Measurements from ENCODE around the gene SDK1.
"Not testable (repeated sequence)": the region's sequence is repeated elsewhere in the genome, so short reads cannot be mapped to it uniquely, and the experiment has no call there.

SDK1 gene

DNA sequence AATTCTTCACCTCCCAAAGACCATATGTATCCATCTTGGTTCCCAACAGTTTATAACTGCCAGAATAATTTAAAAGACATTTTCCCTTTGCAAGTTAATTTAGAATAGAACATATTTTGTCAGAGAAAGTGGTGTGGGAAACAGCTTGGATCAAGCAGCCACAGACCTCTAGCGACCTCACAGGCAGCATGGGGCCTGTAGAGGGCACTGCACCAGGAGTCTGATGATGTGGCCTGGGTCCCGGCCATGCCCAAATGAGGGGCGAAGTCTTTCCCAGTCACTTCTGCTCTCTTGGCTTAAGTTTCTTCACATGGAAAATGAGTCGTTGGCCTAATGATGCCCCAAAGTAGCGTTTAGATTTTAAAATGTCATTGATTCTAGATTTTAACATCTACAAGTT is 243.2 kb downstream of the SDK1 start:
- no peak for DNase-seq

DNA sequence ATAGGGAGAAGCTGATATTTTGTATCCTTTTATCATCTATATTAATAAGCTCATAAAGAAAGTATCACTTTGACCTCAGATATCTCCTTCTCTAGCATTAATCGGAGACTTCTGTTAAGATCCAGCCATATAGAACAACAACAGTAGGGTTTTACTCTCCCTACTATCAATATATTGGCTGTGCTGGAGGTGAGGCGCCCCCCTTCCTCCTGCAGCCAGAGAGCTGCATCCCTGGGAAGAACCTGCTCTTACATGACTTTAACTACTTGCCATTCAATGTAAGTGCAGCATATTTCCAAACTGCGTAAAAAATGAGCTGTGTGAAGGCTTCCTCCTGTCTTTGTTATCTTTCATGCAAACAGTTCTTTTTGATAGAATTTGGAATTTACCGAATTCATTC is 247.8 kb downstream of the SDK1 start:
- DNase-seq, result no peak

DNA sequence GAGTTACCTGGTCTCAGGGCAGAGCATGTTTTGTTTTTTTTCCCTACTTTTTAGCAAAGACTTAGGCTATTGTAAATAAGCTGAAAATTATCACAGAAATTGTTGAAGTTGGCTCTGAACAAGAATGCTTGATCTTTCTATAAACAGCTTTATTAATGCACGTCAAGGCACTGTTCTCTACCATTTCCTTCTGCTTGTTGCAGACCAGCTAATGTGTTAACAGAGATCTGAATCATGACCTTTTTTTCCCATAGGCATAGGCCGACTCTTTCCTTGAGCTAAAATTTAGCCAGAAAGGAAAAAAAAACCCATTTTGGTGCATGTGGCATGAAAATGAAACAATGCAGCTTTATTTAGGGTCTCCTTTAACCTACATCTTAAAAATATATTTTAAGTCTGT is 248.5 kb downstream of the SDK1 start:
- DNase-seq, result no peak

DNA sequence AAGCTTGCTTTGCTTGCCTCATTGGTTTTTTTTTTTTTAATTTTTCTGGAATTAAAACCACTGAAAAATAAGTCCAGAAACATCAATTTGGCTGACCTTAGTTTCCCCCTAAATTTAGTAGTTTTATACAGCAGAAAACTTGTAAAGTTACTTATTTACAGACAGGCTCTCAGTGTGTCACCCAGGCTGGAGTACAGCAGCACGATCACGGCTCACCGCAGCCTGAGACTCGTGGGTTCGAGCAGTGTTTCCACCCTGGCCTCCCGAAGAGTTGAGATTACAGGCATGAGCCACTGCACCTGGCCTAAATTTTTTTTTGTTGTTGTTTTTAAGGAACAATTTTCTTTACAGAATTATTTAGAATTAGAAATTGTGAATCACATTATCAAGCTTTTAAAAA is 250.5 kb downstream of the SDK1 start:
- no peak for DNase-seq

DNA sequence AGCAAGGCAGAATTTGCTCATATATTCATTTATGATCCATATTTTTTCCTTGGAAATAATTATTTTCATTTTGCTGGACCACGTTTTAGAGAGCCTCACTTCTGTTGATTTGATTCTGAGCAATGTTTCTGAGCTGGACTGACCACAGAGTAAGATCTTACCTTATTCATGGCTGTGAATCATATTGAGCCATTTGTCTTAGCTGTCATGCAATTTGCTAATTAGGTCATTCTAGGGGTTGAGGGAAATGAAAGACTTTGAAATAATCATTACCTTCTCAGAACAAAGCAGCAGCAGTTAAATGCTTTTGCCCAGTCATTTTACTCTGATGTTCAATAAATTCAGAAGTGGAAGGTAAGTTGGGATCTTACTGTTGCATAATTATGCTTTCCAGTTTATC is 251.4 kb downstream of the SDK1 start:
- no peak for DNase-seq

DNA sequence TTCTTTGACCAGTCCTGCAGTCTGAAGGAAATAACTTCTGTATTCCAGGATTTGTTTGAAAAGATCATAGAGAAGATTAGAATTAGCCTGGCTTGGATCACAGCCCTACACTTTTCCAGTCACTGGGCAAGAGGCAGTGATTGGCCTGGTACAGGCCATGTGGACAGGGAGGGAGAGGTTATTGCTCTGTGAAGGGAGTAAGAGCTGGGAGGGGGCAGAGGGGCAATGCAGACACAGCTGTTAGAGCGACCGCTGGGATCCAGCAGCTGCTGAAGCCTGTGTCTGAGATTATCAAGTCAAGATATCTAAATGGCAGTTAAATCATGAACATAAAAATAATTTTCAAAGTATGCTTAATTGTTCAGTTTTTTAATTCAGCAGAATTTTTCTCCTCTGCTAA is 257.3 kb downstream of the SDK1 start:
- no peak for DNase-seq

DNA sequence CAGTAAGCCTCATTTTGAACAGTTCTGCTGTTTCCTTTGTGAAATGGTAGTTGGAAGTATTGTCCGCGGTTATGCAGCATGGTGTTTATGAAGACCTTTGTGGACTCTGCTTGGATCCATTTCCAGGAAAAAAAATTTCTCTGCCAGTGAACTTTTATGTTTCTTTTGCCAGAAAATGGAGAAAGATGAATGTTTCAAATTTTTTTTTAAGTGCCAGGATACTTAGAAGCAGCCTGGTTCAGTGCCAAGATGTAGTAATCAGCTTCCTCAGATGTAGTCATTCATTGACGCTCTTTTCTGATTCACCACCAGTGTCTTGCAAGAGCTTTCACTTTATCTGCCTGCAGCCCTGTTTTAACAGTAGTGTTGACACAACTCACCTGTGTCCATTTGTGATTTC is 258.2 kb downstream of the SDK1 start:
- no peak for DNase-seq

DNA sequence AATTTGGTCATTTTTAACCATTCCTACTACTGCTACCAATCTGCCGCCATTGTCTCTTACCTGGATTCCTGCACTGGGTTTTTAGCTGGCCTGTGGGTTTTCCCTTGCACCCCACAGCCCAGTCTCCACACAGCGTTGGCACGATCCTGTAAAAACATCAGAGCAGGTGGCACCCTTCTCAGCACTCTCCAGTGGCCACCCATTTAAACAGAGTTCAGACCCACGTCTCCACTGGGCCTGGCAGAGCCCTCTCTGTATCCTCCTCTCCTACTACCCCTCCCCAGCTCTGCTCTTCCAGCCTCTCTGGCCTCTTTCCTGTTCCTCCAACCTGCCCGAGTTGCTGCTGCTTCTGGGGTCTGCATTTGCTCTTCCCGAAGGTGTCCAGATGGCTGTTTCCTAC is 259.4 kb downstream of the SDK1 start:
- no peak for DNase-seq

DNA sequence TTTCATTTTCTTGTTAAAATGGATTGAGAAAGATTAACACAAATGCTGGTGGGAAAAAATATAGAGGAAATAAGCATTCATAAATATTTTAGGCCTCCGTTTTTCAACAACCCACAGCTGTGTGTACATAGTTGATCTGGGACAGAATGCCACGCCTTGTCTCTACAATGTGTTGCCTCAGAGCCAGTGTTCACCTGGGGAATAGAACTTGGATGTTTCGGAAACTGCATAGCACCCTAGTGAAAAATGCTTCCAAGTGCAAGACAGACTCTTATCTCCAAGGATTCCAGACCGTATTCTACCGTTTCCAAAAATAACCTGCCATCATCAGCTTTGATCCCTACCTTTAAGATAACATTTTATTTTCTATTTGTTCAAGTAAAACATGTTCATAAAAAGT is 260.9 kb downstream of the SDK1 start:
- DNase-seq, result no peak

DNA sequence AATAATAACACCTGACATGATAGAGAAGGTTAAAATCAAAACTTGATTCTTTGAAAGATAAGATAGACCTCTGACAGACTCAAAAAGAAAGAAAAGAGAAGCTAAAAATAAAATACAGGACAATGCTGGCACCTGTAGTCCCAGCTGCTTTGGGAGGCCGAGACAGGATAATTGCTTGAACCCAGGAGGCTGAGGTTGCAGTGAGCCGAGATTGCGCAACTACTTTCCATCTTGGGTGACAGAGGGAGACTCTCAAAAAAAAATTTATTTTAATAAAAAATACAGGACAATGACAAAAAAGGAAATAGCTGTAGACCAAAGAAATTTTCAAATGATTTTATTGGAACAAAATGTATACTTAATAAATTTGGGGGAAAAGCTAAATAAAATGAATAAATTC is 263.2 kb downstream of the SDK1 start:
- DNase-seq, result no peak

DNA sequence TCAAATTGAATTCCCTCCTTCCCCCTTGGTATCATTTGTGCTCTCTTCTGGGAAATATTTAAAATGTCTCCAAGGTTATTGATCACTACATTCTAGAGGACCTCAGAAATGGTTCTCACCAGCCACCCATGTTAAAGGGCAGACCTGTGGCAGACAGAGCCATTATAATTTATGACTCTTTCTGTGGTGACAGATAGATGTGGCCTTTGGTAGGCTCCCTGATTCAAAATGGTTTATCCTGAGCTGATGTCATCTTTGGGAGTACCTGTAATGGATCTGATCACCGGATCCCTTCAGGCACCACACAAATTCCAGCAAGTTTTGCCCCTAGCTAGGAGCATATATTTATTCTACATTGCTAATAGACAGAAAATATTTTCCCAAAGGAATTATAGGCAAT is 267.5 kb downstream of the SDK1 start:
- no peak for DNase-seq

DNA sequence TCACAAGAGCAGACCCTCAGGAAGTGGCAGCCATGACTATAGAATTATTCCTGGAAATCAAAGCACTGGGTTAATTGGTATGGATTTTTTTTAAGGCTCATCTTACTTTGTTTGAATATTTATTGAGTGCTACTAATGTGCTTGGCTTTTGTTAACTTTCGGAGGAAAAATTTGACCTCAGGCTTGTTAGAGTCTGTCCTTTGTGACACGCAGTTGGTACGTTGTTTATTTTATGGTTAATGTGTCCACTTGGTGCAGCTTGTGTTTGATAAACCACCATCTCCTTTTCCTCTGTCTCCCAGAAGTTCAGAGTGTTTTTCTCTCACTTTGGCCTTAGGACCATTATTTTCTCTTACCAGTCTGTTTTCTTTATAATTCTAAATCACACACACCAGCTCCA is 268.6 kb downstream of the SDK1 start:
- no peak for DNase-seq

DNA sequence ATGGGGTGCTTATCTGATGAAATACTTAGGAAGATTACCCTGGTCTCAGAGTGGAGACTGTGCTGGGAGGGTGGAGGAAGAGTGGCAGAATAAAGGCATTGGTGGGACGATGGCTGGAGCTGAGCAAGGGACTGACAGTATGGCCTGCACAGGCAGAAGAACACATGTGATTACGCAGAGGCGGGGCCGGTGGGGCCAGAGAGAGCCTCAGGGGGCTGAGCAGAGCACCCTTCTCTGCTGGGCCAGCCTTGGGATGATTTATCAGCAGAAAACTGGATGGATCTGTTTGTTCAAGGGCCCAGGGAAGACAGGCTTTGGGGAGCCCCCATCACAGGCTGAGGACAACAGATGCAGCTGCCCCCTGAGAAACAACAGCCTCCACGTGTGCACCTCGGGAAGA is 272.1 kb downstream of the SDK1 start:
- DNase-seq, result peak in 1 of 2 experiments; percentile 59

DNA sequence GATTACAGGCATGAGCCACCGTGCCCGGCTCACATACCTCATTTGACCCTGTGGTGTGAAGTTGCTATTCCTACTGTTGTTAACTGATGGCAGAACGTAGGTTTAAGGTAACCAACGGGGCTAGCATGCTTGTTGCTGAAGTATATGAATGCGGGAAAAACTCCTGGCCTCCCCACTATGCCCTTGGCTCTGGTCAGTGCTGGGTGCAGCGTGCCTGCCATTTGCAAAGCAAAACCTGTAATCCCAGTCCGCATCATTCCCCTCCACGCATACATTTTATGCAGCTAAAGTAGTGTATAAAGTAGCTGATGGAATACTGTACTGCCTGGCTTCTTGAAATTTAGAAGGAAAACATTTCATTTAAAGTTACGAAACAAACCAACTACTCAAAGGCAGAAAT is 273.3 kb downstream of the SDK1 start:
- DNase-seq, result no peak

DNA sequence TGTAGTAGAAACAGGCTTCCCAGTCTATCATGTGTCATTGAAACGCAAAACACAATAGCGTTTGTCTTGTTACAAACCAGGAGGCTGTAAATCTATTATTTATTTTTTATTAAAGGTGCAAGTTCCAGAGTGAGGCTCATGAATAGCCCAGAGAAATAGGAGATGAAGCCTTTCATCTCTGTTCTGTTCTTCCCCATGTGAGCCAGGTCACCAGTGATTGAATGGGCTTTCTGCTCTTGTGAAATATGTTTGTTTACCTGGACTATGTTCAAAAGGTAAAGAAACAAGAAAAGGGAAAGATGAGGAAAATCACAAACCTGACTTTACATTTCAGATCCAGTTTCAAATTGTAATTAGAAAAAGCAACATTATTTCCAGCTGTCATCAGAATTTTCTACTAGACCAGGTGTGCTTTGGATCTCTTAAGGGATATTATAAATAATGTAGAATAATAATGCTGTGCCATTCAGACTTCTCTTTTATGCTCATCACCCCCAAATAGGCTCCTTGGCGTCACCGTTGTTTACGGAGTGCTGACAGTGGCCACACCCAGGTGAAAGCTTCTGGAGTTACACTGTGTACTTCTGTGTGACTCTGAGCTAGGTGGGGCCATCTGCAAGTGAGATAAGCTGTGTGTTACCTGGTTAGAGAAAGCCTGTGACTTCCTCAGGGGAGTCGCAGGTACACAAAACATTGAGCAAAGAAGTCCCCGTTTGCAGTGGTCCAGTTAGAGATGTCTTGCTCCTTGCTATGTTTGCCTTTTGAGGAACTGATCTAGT is 274.9 kb downstream of the SDK1 start:
- no peak for DNase-seq

DNA sequence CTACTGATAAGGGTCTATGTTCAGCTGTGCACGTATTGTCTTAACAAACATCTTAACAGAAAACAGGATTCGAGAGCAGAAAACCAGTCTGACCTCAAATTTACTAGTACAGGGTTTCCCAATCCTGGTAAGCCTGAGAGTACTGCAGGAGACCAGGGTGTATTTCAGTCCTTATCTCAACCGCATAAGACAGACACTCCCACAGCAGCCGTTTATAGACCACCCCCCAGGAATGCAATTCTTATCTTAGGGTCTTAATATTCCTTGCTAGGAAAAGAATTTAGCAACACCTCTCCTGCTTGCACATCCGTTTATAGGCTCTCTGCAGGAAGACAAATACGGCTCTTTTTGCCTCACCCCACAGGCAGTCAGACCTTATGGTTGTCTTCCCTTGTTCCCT is 277.3 kb downstream of the SDK1 start:
- DNase-seq, result no peak

DNA sequence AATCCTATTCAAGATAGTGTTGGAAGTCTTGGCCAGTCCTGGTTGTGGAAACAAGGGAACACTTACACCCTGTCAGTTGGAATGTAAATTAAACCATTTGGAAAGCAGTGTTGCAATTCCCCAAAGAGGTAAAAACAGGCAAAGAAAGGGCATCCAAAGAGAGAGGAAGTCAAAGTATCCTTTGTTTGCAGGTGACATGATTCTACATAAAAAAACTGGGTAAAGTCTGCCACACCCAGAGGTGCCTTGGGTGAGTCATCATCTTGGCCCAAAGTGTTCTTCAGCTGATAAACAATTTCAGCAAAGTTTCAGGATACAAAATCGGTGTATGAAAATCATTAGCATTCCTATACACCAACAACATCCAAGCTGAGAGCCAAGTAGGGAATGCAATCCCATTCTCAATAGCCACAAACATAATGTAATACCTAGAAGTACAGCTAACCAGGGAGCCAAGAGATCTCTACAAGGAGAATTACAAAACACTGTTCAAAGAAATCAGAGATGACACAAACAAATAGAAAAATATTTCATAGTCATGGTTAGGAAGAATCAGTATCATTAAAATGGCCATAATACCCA is 278.7 kb downstream of the SDK1 start:
- DNase-seq, result no peak

DNA sequence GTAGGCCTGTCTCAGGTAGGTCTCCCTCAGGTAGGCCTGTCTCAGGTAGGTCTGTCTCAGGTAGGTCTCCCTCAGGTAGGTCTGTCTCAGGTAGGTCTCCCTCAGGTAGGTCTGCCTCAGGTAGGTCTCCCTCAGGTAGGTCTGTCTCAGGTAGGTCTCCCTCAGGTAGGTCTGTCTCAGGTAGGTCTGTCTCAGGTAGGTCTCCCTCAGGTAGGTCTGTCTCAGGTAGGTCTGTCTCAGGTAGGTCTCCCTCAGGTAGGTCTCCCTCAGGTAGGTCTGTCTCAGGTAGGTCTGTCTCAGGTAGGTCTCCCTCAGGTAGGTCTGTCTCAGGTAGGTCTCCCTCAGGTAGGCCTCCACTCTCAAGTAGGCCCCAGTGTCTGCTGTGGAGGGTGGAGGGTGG is 281.1 kb downstream of the SDK1 start:
- DNase-seq, result not testable (repeated sequence)

DNA sequence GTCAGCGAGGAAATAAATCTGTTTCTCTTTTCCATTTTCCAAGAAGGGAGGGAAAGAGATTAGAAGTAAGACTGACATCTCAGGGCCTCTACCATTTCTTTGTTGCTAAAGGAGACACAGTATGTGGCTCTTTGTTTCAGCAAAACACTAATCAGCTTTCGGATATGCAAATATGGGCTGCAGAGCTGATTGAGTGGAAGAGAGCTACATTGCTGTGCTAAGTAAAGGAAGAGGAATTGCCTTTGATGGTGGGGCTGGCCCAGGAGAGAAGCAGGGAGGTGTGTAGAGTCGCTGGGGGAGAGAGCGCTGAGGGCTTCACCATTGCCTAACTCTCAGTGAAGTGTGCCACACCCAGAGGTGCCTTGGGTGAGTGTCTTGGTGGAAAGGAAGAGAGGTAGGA is 284.8 kb downstream of the SDK1 start:
- DNase-seq, result peak; percentile 82 to 83

DNA sequence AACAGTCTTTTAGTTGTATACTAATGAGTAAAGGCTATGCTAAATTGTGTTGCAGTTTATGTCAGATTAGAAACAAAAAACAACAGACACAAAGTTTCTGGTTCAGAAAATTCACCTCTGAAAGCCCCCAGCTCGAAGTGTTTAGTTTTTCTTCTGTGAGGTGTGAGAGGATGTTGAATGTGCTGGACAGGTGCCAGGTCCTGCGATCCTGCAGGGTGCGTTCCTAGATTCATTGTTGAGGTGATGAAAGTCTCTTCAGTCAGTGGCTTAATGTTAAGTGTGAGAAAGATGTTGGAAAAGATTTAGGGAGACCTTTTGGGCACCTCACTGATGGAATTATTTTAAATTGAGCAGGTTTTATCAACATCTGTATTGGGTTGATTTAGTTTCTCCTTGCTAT is 287.3 kb downstream of the SDK1 start:
- DNase-seq, result peak in 1 of 2 experiments; percentile 46

DNA sequence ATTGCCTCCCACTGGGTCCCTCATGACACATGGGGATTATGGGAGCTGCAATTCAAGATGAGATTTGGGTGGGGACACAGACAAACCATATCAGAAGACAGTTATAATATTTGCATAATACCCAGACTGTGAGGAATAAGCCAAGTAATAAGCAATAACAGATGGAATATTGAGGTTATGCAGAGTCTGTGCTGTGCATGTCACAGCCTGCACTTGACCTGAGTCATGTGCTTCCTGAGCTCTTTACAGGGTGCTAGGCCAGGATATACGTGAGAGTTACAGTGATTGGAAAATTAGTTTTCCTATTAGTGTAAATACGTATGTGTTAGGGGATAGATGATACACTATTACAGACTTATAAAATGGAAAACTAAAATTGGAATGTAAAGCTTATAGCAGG is 288.7 kb downstream of the SDK1 start:
- peak in 1 of 2 experiments; percentile 34 for DNase-seq

DNA sequence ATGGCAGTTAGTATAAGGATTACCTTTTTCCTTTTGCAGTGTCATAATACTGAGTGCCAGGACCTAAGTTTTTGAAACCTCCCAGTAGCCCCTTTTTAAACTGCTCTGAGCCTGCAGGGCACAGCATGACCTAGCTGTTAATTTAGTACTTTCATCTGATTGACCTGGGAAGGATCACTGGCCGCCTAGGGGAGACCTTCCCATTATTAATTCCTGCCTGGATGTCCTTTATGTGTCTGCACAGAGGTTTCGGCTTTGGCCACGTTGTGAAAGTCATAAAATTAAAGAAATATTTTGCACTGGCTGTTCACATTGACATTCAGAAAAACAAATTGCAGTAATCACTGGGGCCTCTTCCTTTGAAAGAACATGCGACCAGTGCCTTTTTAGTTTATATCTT is 290.2 kb downstream of the SDK1 start:
- peak in 1 of 2 experiments; percentile 42 for DNase-seq

DNA sequence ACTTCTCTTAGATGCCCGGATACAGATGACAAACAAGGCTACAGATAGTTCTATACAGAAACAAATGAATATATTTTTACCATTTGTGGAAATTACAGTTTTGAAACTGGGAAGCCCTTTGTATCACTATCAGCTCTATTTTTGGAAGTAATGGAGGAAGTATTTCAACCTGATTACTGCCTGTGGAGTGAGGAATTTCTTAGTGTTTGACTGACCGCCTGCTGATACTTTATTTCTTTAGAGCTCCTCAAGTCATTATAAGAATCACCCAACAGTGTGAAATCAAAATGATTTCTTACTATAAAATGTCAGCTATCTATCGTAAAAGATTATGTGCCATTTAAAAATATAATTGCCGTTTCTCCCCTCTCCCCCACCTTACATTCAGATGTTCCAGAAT is 290.9 kb downstream of the SDK1 start:
- DNase-seq, result no peak

DNA sequence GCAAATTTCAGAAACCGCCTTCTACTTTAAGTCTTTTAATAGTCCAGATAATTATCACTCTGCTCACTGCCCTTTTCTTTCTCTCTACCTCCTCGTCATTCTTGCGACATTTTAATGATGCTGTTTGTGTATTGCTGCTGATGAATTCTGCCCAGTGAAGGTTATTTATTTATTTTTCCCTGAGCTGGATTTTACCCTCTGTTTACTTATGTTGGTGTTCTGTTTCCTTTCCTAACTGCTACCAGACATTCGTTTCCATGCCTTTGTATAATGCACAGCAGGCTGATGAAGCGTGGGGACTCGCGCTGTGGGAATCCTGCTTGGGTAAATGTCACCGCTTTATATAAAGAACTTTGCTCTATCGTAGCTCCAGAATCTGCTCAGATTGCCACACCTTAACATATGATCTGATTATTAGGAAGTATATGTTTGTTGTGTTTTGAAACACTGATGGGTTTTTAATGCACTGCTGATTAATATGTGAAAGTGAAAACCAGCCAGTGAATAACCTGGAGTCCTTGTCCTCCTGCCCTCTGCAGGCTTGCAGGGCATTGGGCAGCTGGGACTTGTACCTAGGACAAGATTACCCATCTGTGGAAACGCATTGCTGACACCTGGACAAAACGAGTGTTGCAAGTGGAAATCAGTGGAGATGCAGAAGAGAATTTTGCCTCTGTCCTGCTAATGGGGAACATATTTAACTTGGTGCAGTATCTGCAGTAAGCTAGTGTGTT is 291.5 kb downstream of the SDK1 start:
- peak; percentile 89 to 90 for DNase-seq
